Heart left ventricle (tissue), 16 donors: ENCODE results near the gene LGALS7B. TPM values are rescaled to one million over a fixed set of nuclear protein-coding genes. Genes with fewer than 3 reads are reported as not detected.
"Not testable (repeated sequence)": the region's sequence is repeated elsewhere in the genome, so short reads cannot be mapped to it uniquely, and the experiment has no call there.

ENCODE experiments used
- ATAC-seq, 4 donors: fragments of 200-7000 bp; cut with Tn5 transposase; one replicate each; pipeline ENCODE4 v1.9.1; 2020 to 2022; ENCODE audit warnings: moderate library complexity in 4 of 4, mild to moderate bottlenecking in 3 of 4, moderate number of reproducible peaks in 1 of 4
- DNase-seq, 5 donors: peaks; one replicate each; pipeline ENCODE4 v3.0.0-alpha.2; 2020
- H3K27ac ChIP-seq, 12 donors: fragments of 200-600 bp; sonication (generic) in 4 of 12; one replicate each; pipeline versions ENCODE4 v1.5.0 to v1.8.0; 2016 to 2022; ENCODE audit warnings: mild to moderate bottlenecking in 2 of 12
- H3K27me3 ChIP-seq, 9 donors: fragments of 200-600 bp; sonication (generic) in 2 of 9; one replicate each; pipeline versions ENCODE4 v1.5.1 to v1.8.0; 2016 to 2022; ENCODE audit warnings: mild to moderate bottlenecking in 3 of 9
- H3K36me3 ChIP-seq, 9 donors: fragments of 200-600 bp; sonication (generic) in 2 of 9; one replicate each; pipeline versions ENCODE4 v1.5.0 to v1.8.0; 2018 to 2022; ENCODE audit warnings: mild to moderate bottlenecking in 2 of 9
- H3K4me1 ChIP-seq, 12 donors: fragments of 200-600 bp; sonication (generic) in 4 of 12; one replicate each; pipeline versions ENCODE4 v1.5.0 to v1.8.0; 2016 to 2022; ENCODE audit warnings: mild to moderate bottlenecking in 3 of 12
- H3K4me3 ChIP-seq, 12 donors: fragments of 200-600 bp; sonication (generic) in 4 of 12; one replicate each; pipeline versions ENCODE4 v1.5.0 to v1.8.0; 2017 to 2022; ENCODE audit warnings: mild to moderate bottlenecking in 9 of 12, moderate library complexity in 4 of 12
- H3K9me3 ChIP-seq, 12 donors: fragments of 200-600 bp; sonication (generic) in 4 of 12; one replicate each; pipeline versions ENCODE4 v1.5.0 to v1.8.0; 2016 to 2022; ENCODE audit warnings: mild to moderate bottlenecking in 1 of 12
- POLR2A ChIP-seq, 2 donors: fragments of 450-650 bp; IDR thresholded peaks; one replicate each; pipeline ENCODE4 v1.6.1; 2017; ENCODE audit warnings: antibody characterized with exemption in 2 of 2, mild to moderate bottlenecking in 2 of 2, moderate library complexity in 2 of 2
- WGBS, 4 donors: extraction: QIAGEN DNeasy Blood & Tissue Kit in 2 of 4; methylation state at CpG; one replicate each; pipeline versions ENCODE4 v1.1.5 to v1.1.7; 2013 to 2018; 5-methylcytosine and 5-hydroxymethylcytosine counted together
- intact Hi-C, 10 donors: fragments of 100-400 bp; cut with DNase I; formaldehyde crosslinking; loops; one replicate each; pipeline versions ENCODE4 v1.11.1 to v1.14.2; 2022
- polyA plus RNA-seq, 2 donors: library from polyadenylated mRNA; stranded (reverse); fragments of 200-250 nt; gene quantifications; one replicate each; pipeline ENCODE4 v1.2.3, GENCODE V29; 2013
- total RNA-seq, 9 donors: library from RNA; depleted of rRNA in 2 of 9; stranded (reverse); fragments of >200 nt in 2 of 9; fragmentation: NEBNext Ultra II Directional in 3 of 9; extraction: Animal tissue kit (Norgen Biotek cat#: 25700) in 3 of 9; gene quantifications; one replicate each; pipeline versions ENCODE4 v1.1.0 to v1.2.4, GENCODE V29; 2016 to 2023
- TF ChIP-seq, protein P1 (sequence below), 12 donors: fragments of 200-600 bp; sonication (generic) in 4 of 12; IDR thresholded peaks; one replicate each; pipeline versions ENCODE4 v1.5.0 to v1.8.0; 2018 to 2022; ENCODE audit warnings: antibody characterized with exemption in 12 of 12, mild to moderate bottlenecking in 5 of 12
- donor health status: ischemic (EF 13 %, LVEDD 7.1; RV severe dilation, severe dysfunction).
- donor health status: healthy with polysubstance abuse.
- donor health status: DM: no; HTN: yes; CAD: no.
- donor health status: DM: no; HTN: no; CAD: no.
- donor health status: ischemic (EF 25% LVEDD 6.9; RV normal size, moderate dysfunction).
- donor health status: ischemic (EF 25% LVEDD 5.7; RV mildly dilated, moderate dysfunction).
- donor health status: healthy.
- donor health status: DM: yes; HTN: yes; CAD: no.
- donor health status: ischemic (EF 35%, LVEDD 5.7; RV mildly dilated, moderate dysfunction).
- donor health status: nonischemic (EF 11% LVEDD 7.7; RV severe dilation, severe dysfunction).
- donor health status: DM: yes; HTN: yes; CAD: no.
- donor health status: PGD.
- donor health status: ischemic (EF 29% LVEDD 5.4; RV normal size, mild dysfunction).
- donor health status: nonischemic (EF 23%, LVEDD 6.1; RV moderate dilation, normal function).

The LGALS7B gene
- total and polyA plus RNA-seq, 11 donors = not detected

DNA sequence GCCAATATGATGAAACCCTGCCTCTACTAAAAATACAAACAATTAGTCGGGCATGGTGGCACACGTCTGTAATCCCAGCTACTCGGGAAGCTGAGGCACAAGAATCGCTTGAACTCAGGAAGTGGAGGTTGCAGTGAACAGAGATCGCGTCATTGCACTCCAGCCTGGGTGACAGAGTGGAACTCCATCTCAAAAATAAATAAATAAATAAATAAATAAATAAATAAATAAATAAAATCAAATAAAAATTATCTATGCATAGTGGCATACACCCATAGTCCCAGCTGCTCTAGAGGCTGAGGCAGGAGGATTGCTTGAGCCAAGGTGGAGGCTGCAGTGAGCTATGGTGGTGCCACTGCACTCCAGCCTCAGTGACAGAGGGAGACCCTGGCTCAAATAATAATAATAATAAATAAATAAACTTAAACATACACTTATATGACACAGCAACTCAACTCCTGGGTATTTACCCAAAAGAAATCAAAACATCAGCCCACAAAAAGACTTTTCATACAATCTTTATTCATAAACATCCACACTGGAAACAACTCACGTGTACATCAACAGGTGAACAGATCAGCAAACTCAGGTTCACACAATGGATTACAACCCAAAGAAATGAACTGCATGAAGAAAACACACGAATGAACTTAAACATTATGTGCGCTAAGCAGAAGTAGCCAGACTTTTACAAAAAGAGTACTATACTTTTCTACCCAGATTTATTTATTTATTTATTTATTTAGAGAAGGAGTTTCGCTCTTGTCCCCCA lies 22.5 kb upstream of the LGALS7B start:
- intact Hi-C loops = loop anchor here in 1 of 10 donors (5.0 kb wide), 1 partner anchor 34 kb away; no protein-coding TSS in a partner anchor
- DNase-seq (no peak), ATAC-seq (no peak)
- Histone ChIP-seq H3K4me3 (no peak overlapping the region), H3K9me3 (no peaks in the 10 kb centered on the region), H3K27me3 (no peaks in the 10 kb centered on the region), H3K4me1 (peaks cover 0 to 12% (median 2%) of the 10 kb centered on the region in 12 donors), H3K36me3 (no peaks in the 10 kb centered on the region), H3K27ac (no peak overlapping the region)
- WGBS, 4 donors = 90 to 93% (median 92%) methylated on average over 10 of the region's 10 CpGs
- no peak for TF ChIP-seq POLR2A (IDR thresholded peaks at IDR 0.05)
- TF ChIP-seq, protein P1, sequence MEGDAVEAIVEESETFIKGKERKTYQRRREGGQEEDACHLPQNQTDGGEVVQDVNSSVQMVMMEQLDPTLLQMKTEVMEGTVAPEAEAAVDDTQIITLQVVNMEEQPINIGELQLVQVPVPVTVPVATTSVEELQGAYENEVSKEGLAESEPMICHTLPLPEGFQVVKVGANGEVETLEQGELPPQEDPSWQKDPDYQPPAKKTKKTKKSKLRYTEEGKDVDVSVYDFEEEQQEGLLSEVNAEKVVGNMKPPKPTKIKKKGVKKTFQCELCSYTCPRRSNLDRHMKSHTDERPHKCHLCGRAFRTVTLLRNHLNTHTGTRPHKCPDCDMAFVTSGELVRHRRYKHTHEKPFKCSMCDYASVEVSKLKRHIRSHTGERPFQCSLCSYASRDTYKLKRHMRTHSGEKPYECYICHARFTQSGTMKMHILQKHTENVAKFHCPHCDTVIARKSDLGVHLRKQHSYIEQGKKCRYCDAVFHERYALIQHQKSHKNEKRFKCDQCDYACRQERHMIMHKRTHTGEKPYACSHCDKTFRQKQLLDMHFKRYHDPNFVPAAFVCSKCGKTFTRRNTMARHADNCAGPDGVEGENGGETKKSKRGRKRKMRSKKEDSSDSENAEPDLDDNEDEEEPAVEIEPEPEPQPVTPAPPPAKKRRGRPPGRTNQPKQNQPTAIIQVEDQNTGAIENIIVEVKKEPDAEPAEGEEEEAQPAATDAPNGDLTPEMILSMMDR (IDR thresholded peaks at IDR 0.05) = no peak

DNA sequence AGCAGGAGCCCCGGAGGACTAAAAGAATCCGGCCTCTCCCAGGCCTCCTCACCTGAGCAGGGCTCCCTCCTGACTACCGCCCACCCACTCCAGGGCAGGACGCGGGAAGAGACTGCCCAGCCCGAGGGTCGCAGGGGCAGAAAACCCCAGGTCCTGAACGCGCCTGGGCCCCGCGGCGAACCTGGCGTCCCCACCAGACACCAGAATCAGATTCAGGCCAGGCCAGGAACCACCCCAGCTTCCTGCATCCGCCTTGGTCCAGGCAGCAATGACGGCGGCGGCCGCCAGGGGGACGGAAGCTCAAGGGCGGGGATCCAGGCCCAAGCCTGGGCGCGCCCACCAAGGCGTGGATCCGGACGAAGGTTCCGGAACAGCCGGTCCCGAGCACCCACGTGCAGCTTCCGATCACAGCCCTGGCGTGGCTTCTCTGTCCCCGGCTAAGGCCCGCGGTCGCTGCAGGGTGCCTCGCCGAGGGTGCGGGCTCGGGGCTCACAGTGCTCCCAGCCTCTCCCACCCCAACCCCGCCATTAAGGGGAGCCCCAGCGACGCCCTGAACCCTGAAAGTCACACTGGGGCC lies 19.3 kb upstream of the LGALS7B start:
- no peaks in the 10 kb centered on the region for H3K9me3 ChIP-seq
- peak overlapping the region in 10 of 12 donors; percentile 42 to 77 (median 56) for H3K27ac ChIP-seq
- intact Hi-C loops = loop anchor here in 1 of 10 donors (2.0 to 5.0 kb wide), 2 partner anchors 37 to 61 kb away; partner anchors contain the start of gene ECH1
- peak; percentile 81 to 95 (median 90) for ATAC-seq
- H3K27me3 ChIP-seq = no peaks in the 10 kb centered on the region
- H3K36me3 ChIP-seq = no peaks in the 10 kb centered on the region
- DNase-seq = peak; percentile 90 to 98 (median 93)
- TF ChIP-seq, protein P1 (IDR thresholded peaks at IDR 0.05) = peak; percentile 67 to 97 (median 86)
- TF ChIP-seq POLR2A (IDR thresholded peaks at IDR 0.05) = no peak
- 10 to 38% (median 22%) methylated on average over 8 to 42 of the region's 42 CpGs for WGBS, 4 donors
- peak overlapping the region in 10 of 12 donors; percentile 23 to 54 (median 37) for H3K4me3 ChIP-seq
- H3K4me1 ChIP-seq = peaks cover 0 to 12% (median 2%) of the 10 kb centered on the region in 12 donors

DNA sequence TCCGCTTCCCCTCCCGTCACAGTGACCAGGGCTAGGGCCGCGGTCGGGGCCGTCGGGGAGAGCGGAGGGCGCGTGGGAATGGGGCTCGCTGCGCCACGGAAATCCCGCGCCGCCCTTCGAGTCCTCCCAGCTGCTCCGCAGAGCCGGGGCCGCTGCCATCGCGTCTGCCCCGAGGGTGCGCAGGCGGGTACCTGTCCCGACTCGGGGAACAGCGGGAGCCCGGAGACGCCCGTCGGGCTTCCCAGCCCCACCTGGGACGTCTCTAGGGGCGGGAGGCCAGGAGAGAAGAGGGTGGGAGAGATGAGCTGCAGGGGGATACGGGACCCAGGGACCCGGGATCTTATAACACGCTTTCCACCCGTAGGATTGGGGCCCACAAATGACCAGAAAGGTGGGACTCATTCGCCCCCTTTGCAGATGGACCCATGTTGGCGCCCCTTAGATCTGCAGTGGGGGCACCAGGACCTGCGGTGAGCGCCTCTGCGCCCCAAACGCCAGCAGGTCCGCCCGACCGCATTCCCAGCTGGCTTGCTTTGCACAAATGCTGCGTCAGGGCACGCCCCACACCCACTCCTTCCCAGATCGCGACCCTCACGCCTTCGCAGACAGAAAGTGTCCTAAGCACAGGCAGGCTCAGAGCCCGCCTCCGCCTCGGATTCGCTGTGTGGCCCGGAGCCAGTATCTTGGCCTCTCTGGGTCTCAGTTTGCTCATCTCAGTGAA lies 18.6 kb upstream of the LGALS7B start:
- Histone ChIP-seq H3K4me3 (peak overlapping the region in 10 of 12 donors; percentile 14 to 54 (median 37)), H3K27ac (peak overlapping the region in 9 of 12 donors; percentile 12 to 75 (median 47)), H3K4me1 (peaks cover 0 to 12% (median 2%) of the 10 kb centered on the region in 12 donors)
- WGBS, 4 donors = 5% methylated on average over 25 to 28 of the region's 58 CpGs; no CpG with 5 or more reads in 2 of the 4 donors
- H3K36me3 ChIP-seq, H3K27me3 ChIP-seq, intact Hi-C loops, H3K9me3 ChIP-seq: not testable (repeated sequence)
- DNase-seq = peak in 1 of 5 donors; percentile 67
- ATAC-seq = peak in 3 of 4 donors; percentile 13 to 38 (median 17)

DNA sequence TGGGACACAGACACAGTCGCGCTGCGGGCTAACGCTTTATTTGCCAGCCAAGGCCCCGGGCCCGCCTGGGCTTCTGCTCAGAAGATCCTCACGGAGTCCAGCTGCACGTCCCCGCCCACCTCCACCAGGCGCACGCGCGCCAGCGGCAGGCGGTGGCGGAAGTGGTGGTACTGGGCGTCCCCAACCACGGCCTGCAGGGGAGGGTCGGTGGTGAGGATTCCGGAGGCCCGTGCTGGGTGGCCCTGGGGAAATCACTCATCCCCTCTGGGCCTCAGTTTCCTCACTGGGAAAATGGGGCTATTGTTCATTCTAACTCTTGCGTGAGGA lies 18.1 kb upstream of the LGALS7B start:
- H3K27ac ChIP-seq, DNase-seq, H3K36me3 ChIP-seq, H3K27me3 ChIP-seq, H3K9me3 ChIP-seq, intact Hi-C loops: not testable (repeated sequence)
- ATAC-seq = peak; percentile 74 to 91 (median 83)
- peak overlapping the region in 2 of 12 donors; percentile 30 to 35 for H3K4me3 ChIP-seq
- peaks cover 0 to 12% (median 2%) of the 10 kb centered on the region in 12 donors for H3K4me1 ChIP-seq
- 12 to 44% (median 38%) methylated on average over 1 of the region's 22 CpGs; no CpG with 5 or more reads in 1 of the 4 donors for WGBS, 4 donors

DNA sequence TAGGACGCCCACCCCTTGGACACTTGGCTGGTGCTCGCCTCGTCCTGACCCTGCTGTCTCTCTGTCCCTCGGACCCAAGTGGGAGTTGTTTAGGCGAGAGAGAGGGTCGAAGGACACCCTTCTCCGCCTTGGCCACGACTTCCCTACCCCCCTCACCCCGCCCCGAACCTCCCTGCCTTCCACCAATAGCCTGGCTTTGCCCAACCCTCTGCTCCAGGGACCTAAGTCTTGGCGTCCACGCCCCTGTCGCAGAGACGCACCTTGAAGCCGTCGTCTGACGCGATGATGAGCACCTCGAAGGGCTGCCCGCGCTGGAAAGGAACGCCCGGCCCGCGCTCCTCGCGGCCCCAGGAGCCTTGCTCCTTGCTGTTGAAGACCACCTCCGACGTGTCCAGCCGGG lies 17.4 kb upstream of the LGALS7B start:
- H3K4me3 ChIP-seq, H3K27ac ChIP-seq, DNase-seq, intact Hi-C loops, H3K36me3 ChIP-seq, H3K9me3 ChIP-seq, ATAC-seq, H3K27me3 ChIP-seq: not testable (repeated sequence)
- peaks cover 0 to 12% (median 2%) of the 10 kb centered on the region in 12 donors for H3K4me1 ChIP-seq
- 47 to 66% methylated on average over 7 to 8 of the region's 30 CpGs; no CpG with 5 or more reads in 2 of the 4 donors for WGBS, 4 donors
